Prostate gland (tissue), 2 donors: ENCODE results near the gene LRRTM4.

ENCODE experiments used
- POLR2A ChIP-seq: fragments of 450-650 bp; IDR thresholded peaks from one replicate; pipeline ENCODE4 v1.6.1; 2016; ENCODE audit warnings: antibody characterized with exemption, mild to moderate bottlenecking
- POLR2AphosphoS5 ChIP-seq: sonication (generic); formaldehyde crosslinking; IDR thresholded peaks from one replicate; pipeline ENCODE4 v1.6.1; 2017; ENCODE audit warnings: antibody characterized with exemption
- TF ChIP-seq, protein P1 (sequence below), 4 experiments: fragments of 200-600 bp in 2 of 4; fragments of 450-650 bp in 2 of 4; sonication (generic) in 2 of 4; IDR thresholded peaks; 1 replicate in 3 of 4; 2 replicates in 1 of 4; pipeline ENCODE4 v1.5.1; 2016 to 2019; ENCODE audit warnings: antibody characterized with exemption in 4 of 4, mild to moderate bottlenecking in 2 of 4, moderate library complexity in 2 of 4

DNA sequence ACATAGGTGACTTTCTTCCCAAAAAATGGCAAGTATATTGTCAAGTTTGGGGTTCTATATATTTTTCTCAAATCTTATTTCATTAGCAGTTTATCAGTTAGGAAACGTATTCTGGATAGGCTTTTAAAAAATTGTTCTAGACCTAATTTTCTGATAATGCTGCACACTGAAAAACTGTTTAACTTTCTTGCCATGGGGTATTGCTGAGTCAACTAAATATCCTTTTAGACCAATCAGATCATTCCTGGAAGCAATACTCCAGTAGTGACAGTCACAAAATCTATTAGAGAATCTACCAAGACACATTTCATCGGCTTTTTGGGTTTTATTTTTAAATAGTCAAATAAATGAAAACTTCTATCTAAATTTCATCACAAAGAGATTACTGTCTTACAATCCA, 440.6 kb downstream of the LRRTM4 start:
- TF ChIP-seq, protein P1, sequence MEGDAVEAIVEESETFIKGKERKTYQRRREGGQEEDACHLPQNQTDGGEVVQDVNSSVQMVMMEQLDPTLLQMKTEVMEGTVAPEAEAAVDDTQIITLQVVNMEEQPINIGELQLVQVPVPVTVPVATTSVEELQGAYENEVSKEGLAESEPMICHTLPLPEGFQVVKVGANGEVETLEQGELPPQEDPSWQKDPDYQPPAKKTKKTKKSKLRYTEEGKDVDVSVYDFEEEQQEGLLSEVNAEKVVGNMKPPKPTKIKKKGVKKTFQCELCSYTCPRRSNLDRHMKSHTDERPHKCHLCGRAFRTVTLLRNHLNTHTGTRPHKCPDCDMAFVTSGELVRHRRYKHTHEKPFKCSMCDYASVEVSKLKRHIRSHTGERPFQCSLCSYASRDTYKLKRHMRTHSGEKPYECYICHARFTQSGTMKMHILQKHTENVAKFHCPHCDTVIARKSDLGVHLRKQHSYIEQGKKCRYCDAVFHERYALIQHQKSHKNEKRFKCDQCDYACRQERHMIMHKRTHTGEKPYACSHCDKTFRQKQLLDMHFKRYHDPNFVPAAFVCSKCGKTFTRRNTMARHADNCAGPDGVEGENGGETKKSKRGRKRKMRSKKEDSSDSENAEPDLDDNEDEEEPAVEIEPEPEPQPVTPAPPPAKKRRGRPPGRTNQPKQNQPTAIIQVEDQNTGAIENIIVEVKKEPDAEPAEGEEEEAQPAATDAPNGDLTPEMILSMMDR (IDR thresholded peaks at IDR 0.05) = no peak
- no peak for TF ChIP-seq POLR2A
- no peak for TF ChIP-seq POLR2AphosphoS5
